GM12873 (cell line): ENCODE results near the gene ACKR4.

ENCODE experiments used
- CTCF ChIP-seq: IDR thresholded peaks from 2 replicates; pipeline ENCODE4 v1.5.1; 2012; ENCODE audit warnings: low read depth, mild to moderate bottlenecking, moderate library complexity, low read length, control low read depth; ENCODE audit not compliant: insufficient read depth; ENCODE audit errors: missing control alignments

The ACKR4 gene

GRCh38 chr3:132622761-132623160 is 25.7 kb downstream of the ACKR4 start:
- no peak for TF ChIP-seq CTCF

GRCh38 chr3:132623646-132624045 is 26.6 kb downstream of the ACKR4 start:
- TF ChIP-seq CTCF: no peak

DNA sequence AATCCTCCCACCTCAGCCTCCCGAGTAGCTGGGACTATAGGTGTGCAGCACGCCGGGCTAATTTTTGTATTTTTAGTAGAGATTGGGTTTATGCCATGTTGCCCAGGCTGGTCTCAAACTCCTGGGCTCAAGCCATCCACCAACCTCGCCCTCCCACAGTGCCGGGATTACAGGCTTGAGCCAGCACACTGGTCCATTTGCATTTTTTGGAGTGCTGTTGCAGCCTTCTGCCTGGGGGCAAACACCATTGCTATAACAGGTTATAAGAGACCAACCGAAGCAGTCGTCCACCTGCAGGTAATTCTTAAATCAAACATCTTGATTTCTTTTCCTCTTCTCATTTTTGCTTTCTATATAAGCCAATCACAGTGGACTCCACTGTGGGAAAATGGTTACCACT is 27.7 kb downstream of the ACKR4 start:
- no peak for TF ChIP-seq CTCF

DNA sequence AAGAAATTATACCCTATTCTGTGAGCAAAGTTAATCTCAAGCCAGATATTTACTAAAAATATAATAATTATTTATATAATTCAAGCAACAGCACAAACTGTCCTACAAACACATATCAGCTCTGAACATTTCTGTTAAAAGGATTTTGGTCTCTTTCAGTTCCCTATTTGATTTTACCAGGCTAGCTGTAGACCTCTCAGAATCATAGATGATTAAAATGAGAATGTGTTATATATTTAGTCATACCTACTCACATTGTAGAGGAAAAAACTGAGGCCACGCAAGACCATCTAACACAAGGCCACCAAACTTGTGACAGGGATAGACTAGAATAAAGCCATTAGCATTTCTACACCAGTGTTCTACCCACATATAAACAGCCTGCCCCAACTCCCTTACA is 28.5 kb downstream of the ACKR4 start:
- TF ChIP-seq CTCF: no peak

DNA sequence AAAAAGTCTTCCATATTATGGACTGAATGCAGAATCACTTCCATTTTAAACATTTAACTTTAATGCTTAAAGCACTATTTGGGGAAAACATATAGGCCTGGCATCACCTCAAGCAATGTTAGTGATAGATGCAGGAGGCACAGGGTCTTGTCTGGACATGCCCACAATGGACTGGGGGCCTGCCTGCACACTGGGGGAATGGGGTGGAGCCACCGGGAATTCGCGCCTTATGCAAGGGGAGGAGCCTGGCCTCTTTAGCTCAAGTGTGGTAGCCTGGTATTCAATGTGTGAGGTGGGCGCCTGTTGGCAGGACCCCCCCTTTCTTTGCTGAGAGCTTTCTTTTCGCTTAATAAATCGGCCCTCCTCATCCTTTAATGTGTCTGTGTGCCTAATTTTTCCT is 29.9 kb downstream of the ACKR4 start:
- no peak for TF ChIP-seq CTCF

GRCh38 chr3:132628157-132628556 is 31.1 kb downstream of the ACKR4 start:
- no peak for TF ChIP-seq CTCF

GRCh38 chr3:132629928-132630327 is 32.9 kb downstream of the ACKR4 start:
- TF ChIP-seq CTCF: no peak
